Keratinocyte (primary cell): ENCODE data around the gene CNNM2. TPM values are rescaled to one million over a fixed set of nuclear protein-coding genes. Genes with fewer than 3 reads are reported as not detected.

Source experiments
- DNase-seq: peaks from one replicate; pipeline ENCODE4 v3.0.0-alpha.2; 2011; ENCODE audit warnings: low read depth, missing footprints, low spot score
- FAIRE-seq: peaks from 2 replicates; lab custom pipeline; 2011; peaks lifted over from hg19 to GRCh38; lab: Jason Lieb, UNC
- H2AFZ ChIP-seq: 2 replicates; pipeline ENCODE4 v1.6.0; 2012; ENCODE audit warnings: low read length, control low read depth, inconsistent platforms; ENCODE audit not compliant: control insufficient read depth
- H3K27ac ChIP-seq: 2 replicates; pipeline ENCODE4 v1.5.1; 2011; ENCODE audit warnings: low read length; ENCODE audit not compliant: control insufficient read depth, insufficient read depth
- H3K27me3 ChIP-seq: 3 replicates; pipeline ENCODE4 v1.6.0; 2011; ENCODE audit warnings: low read length; ENCODE audit not compliant: control insufficient read depth, insufficient read depth; ENCODE audit errors: extremely low read depth
- H3K36me3 ChIP-seq, 2 experiments: 2 replicates in 1 of 2; 3 replicates in 1 of 2; pipeline ENCODE4 v1.5.1; 2011; ENCODE audit warnings: low read length in 2 of 2, mild to moderate bottlenecking in 1 of 2; ENCODE audit not compliant: control insufficient read depth in 2 of 2, insufficient read depth in 2 of 2; ENCODE audit errors: extremely low read depth in 1 of 2
- H3K4me1 ChIP-seq: 3 replicates; pipeline ENCODE4 v1.5.1; 2011; ENCODE audit warnings: low read length; ENCODE audit not compliant: control insufficient read depth, insufficient read depth; ENCODE audit errors: extremely low read depth
- H3K4me2 ChIP-seq: 3 replicates; pipeline ENCODE4 v1.6.0; 2011; ENCODE audit warnings: low read depth, low read length; ENCODE audit not compliant: control insufficient read depth, insufficient read depth; ENCODE audit errors: extremely low read depth
- H3K4me3 ChIP-seq, 3 experiments: fragments of 200-600 bp in 1 of 3; sonication (generic) in 1 of 3; 2 replicates in 2 of 3; 3 replicates in 1 of 3; pipeline ENCODE4 v1.5.1; 2011 to 2016; ENCODE audit warnings: low read length in 3 of 3, mild to moderate bottlenecking in 3 of 3, control low read depth in 2 of 3, inconsistent platforms in 1 of 3, low read depth in 1 of 3, mixed read lengths in 1 of 3, mixed run types in 1 of 3, moderate library complexity in 1 of 3; ENCODE audit not compliant: control insufficient read depth in 2 of 3, insufficient read depth in 2 of 3; ENCODE audit errors: extremely low read depth in 1 of 3
- H3K79me2 ChIP-seq: 2 replicates; pipeline ENCODE4 v1.6.0; 2012; ENCODE audit warnings: low read length; ENCODE audit not compliant: control insufficient read depth, insufficient read depth
- H3K9ac ChIP-seq: 3 replicates; pipeline ENCODE4 v1.6.0; 2011; ENCODE audit warnings: low read length; ENCODE audit not compliant: control insufficient read depth, insufficient read depth; ENCODE audit errors: extremely low read depth
- H3K9me1 ChIP-seq: 3 replicates; pipeline ENCODE4 v1.6.0; 2011; ENCODE audit warnings: low read length; ENCODE audit not compliant: control insufficient read depth, insufficient read depth; ENCODE audit errors: extremely low read depth
- H3K9me3 ChIP-seq: 2 replicates; pipeline ENCODE4 v1.5.1; 2012; ENCODE audit warnings: low read depth, low read length; ENCODE audit not compliant: control insufficient read depth
- H4K20me1 ChIP-seq: 3 replicates; pipeline ENCODE4 v1.6.0; 2011; ENCODE audit warnings: low read length; ENCODE audit not compliant: control insufficient read depth, insufficient read depth; ENCODE audit errors: extremely low read depth
- EZH2 ChIP-seq: IDR thresholded peaks from one replicate; pipeline ENCODE4 v1.6.1; 2012; ENCODE audit warnings: inconsistent platforms, mild to moderate bottlenecking, low read length, moderate library complexity
- dilution Hi-C: fragments of 300-500 bp; cut with MboI; formaldehyde crosslinking; loops from one replicate; pipeline ENCODE4 v1.7.0; 2020; ENCODE audit warnings: low sequenced_read_pairs; ENCODE audit not compliant: extremely low pct_ligation_motif_present
- polyA plus RNA-seq, 5 experiments: library from polyadenylated mRNA; depleted of rRNA in 3 of 5; stranded (reverse) in 3 of 5; stranded (forward) in 1 of 5; unstranded in 1 of 5; fragments of >200 nt; gene quantifications; 1 replicate in 1 of 5; 2 replicates in 3 of 5; 3 replicates in 1 of 5; pipeline versions ENCODE4 v1.2.1 to v1.2.3, GENCODE V29; 2011 to 2012; ENCODE audit warnings: missing spikeins in 2 of 5, low read depth in 1 of 5, low replicate concordance in 1 of 5
- TF ChIP-seq, protein P1 (sequence below), 3 experiments: IDR thresholded peaks in 1 of 3; conservative IDR thresholded peaks in 1 of 3; optimal IDR thresholded peaks in 1 of 3; 2 replicates in 2 of 3; 3 replicates in 1 of 3; pipeline versions ENCODE3 to v1.5.1; 2011; ENCODE audit warnings: low read length in 3 of 3, mild to moderate bottlenecking in 3 of 3, moderate library complexity in 2 of 3, control low read depth in 1 of 3, inconsistent platforms in 1 of 3; ENCODE audit not compliant: insufficient read depth in 2 of 3; ENCODE audit errors: extremely low read depth in 1 of 3

The CNNM2 gene
- polyA plus RNA-seq, 1 donor (not counting 4 experiments of a cell fraction or from before 2014, with no cell fraction given): 1.5 TPM

DNA sequence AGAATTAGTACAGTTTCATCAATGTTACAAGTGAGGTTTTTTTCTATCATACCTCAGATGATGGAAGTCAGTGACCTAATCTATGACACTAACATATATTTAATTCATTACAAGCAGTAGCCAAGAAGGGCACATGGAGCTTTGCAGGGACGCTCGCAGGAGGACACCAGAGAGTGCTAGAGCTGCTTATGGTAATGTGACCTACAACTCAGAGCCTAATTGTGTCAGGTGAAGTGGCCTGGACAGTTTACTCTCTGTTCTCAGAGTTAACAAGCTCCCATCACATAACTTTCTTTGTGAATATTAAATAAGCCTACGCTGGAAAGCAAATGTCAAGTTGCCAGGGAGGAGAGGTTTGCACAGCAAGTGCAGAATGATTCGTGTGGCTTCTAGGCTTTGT lies 11.6 kb upstream of the CNNM2 start:
- H3K4me3 ChIP-seq: no peak overlapping the region
- H2AFZ ChIP-seq: no peak overlapping the region
- H3K36me3 ChIP-seq: no peaks in the 10 kb centered on the region
- no peak overlapping the region for H3K9ac ChIP-seq
- no peaks in the 10 kb centered on the region for H4K20me1 ChIP-seq
- TF ChIP-seq, protein P1, sequence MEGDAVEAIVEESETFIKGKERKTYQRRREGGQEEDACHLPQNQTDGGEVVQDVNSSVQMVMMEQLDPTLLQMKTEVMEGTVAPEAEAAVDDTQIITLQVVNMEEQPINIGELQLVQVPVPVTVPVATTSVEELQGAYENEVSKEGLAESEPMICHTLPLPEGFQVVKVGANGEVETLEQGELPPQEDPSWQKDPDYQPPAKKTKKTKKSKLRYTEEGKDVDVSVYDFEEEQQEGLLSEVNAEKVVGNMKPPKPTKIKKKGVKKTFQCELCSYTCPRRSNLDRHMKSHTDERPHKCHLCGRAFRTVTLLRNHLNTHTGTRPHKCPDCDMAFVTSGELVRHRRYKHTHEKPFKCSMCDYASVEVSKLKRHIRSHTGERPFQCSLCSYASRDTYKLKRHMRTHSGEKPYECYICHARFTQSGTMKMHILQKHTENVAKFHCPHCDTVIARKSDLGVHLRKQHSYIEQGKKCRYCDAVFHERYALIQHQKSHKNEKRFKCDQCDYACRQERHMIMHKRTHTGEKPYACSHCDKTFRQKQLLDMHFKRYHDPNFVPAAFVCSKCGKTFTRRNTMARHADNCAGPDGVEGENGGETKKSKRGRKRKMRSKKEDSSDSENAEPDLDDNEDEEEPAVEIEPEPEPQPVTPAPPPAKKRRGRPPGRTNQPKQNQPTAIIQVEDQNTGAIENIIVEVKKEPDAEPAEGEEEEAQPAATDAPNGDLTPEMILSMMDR (optimal IDR thresholded peaks at IDR 0.05 in 1 of 3, IDR thresholded peaks at IDR 0.05 in 1 of 3, conservative IDR thresholded peaks at IDR 0.05 in 1 of 3; ENCODE audit: extremely low read depth in 1 of 3, insufficient read depth in 2 of 3, low read length in 3 of 3): no peak
- no peaks in the 10 kb centered on the region for H3K4me1 ChIP-seq
- no peak overlapping the region for H3K27ac ChIP-seq
- no peaks in the 10 kb centered on the region for H3K79me2 ChIP-seq
- no peaks in the 10 kb centered on the region for H3K27me3 ChIP-seq
- dilution Hi-C loops: no loop called here
- no peak for DNase-seq
- no peaks in the 10 kb centered on the region for H3K9me3 ChIP-seq
- no peak for FAIRE-seq
- no peaks in the 10 kb centered on the region for H3K9me1 ChIP-seq
- H3K4me2 ChIP-seq: no peak overlapping the region

DNA sequence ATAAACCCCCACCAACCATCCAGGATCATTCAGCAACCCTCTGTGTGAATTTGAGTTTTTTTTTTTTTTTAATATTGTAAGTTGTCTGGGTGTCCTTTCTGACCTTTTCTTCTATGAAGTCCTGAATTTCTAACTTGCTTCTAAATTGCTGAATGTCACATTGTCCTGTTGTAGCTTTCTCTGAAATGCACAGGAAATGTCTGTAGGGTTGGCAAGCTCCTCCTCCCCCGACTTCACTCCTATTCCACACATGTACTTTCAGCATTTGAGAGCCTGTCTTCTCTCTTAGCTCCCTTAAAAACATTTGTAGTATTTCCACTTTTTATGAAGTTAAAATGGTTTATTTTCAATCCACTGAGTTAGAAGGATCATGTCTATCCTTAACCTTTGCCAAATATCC lies 3.3 kb upstream of the CNNM2 start:
- DNase-seq (no peak), FAIRE-seq (no peak)
- Histone ChIP-seq H2AFZ (no peak overlapping the region), H3K36me3 (no peaks in the 10 kb centered on the region), H3K9me1 (no peaks in the 10 kb centered on the region), H3K79me2 (peaks cover 2% of the 10 kb centered on the region), H3K4me1 (peaks cover 12% of the 10 kb centered on the region), H3K27me3 (peaks cover 4% of the 10 kb centered on the region), H3K4me2 (no peak overlapping the region), H4K20me1 (no peaks in the 10 kb centered on the region), H3K27ac (no peak overlapping the region), H3K4me3 (no peak overlapping the region), H3K9ac (no peak overlapping the region), H3K9me3 (no peaks in the 10 kb centered on the region)
- TF ChIP-seq, protein P1 (optimal IDR thresholded peaks at IDR 0.05 in 1 of 3, IDR thresholded peaks at IDR 0.05 in 1 of 3, conservative IDR thresholded peaks at IDR 0.05 in 1 of 3; ENCODE audit: extremely low read depth in 1 of 3, insufficient read depth in 2 of 3, low read length in 3 of 3): no peak
- TF ChIP-seq EZH2: no peak
- dilution Hi-C loops: no loop called here
